CD4-positive, alpha-beta T cell (primary cell): Measurements from ENCODE around the gene RNASE8. TPM values are rescaled to one million over a fixed set of nuclear protein-coding genes. Genes with fewer than 3 reads are reported as not detected.

Experiments used
- ATAC-seq: fragments of 200-7000 bp; cut with Tn5 transposase; one replicate; pipeline ENCODE4 v1.10.0; 2022; ENCODE audit warnings: mild to moderate bottlenecking; ENCODE audit not compliant: poor library complexity
- CTCF ChIA-PET: fragments of 350-600 bp; sonication (Branson Sonifier 250); formaldehyde crosslinking; loops from one replicate; lab custom pipeline; 2021; ENCODE audit warnings: antibody characterized with exemption, inconsistent platforms; lab: Charles Lee
- POLR2A ChIA-PET: fragments of 350-600 bp; sonication (Branson Sonifier 250); formaldehyde crosslinking; loops from one replicate; lab custom pipeline; 2021; ENCODE audit warnings: antibody characterized with exemption, inconsistent platforms; lab: Charles Lee
- DNase-seq, 14 experiments: peaks; one replicate each; pipeline ENCODE4 v3.0.0-alpha.2; 2013 to 2020; ENCODE audit warnings: mixed read lengths in 2 of 14
- H3K27ac ChIP-seq, 2 donors: one replicate each; pipeline versions ENCODE4 v1.5.1 to v1.7.0; 2013; ENCODE audit warnings: low read length in 2 of 2, low read depth in 1 of 2, mild to moderate bottlenecking in 1 of 2
- H3K27me3 ChIP-seq, 2 experiments: 1 replicate in 1 of 2; 2 replicates in 1 of 2; pipeline versions ENCODE4 v1.6.1 to v1.7.0; 2013; ENCODE audit warnings: low read length in 2 of 2, control low read depth in 1 of 2, mild to moderate bottlenecking in 1 of 2, moderate library complexity in 1 of 2; ENCODE audit not compliant: insufficient read depth in 2 of 2, control insufficient read depth in 1 of 2
- H3K36me3 ChIP-seq: one replicate; pipeline ENCODE4 v1.6.1; 2013; ENCODE audit warnings: low read length, control low read depth; ENCODE audit not compliant: insufficient read depth
- H3K4me1 ChIP-seq: one replicate; pipeline ENCODE4 v1.6.1; 2013; ENCODE audit warnings: low read length, control low read depth; ENCODE audit not compliant: insufficient read depth
- H3K4me3 ChIP-seq: one replicate; pipeline ENCODE4 v1.5.1; 2013; ENCODE audit warnings: mild to moderate bottlenecking, low read length, moderate library complexity
- H3K9me3 ChIP-seq, 2 experiments: 1 replicate in 1 of 2; 2 replicates in 1 of 2; pipeline versions ENCODE4 v1.6.1 to v1.7.0; 2013; ENCODE audit warnings: low read length in 2 of 2, mild to moderate bottlenecking in 2 of 2, control low read depth in 1 of 2, moderate library complexity in 1 of 2; ENCODE audit not compliant: control insufficient read depth in 1 of 2, insufficient read depth in 1 of 2
- H3K27ac Mint-ChIP-seq: one replicate; pipeline ENCODE4 v1.8.0; 2020; ENCODE audit warnings: mixed read lengths
- H3K27me3 Mint-ChIP-seq: one replicate; pipeline ENCODE4 v1.8.0; 2021; ENCODE audit warnings: mixed read lengths
- H3K36me3 Mint-ChIP-seq: one replicate; pipeline ENCODE4 v1.8.0; 2021; ENCODE audit warnings: low read depth, mixed read lengths
- H3K4me1 Mint-ChIP-seq: one replicate; pipeline ENCODE4 v1.8.0; 2021; ENCODE audit warnings: low read depth, mixed read lengths
- H3K4me3 Mint-ChIP-seq: one replicate; pipeline ENCODE4 v1.8.0; 2020; ENCODE audit warnings: mild to moderate bottlenecking, mixed read lengths
- H3K9me3 Mint-ChIP-seq: one replicate; pipeline ENCODE4 v1.8.0; 2020; ENCODE audit warnings: mixed read lengths
- intact Hi-C, 2 experiments: fragments of 100-400 bp; cut with DNase I in 1 of 2; cut with micrococcal nuclease in 1 of 2; formaldehyde crosslinking; loops; one replicate each; pipeline versions ENCODE4 v1.15.1 to v1.9.0; 2023 to 2025; cut with DNase I, micrococcal nuclease
- total RNA-seq, 174 experiments: library from RNA in 2 of 174; stranded (reverse) in 2 of 174; gene quantifications; one replicate each; pipeline ENCODE4 v1.2.3 and lab custom pipeline; 2021 to 2026
- TF ChIP-seq, protein P1 (sequence below): fragments of 200-600 bp; IDR thresholded peaks from one replicate; pipeline ENCODE4 v1.8.0; 2022; ENCODE audit warnings: antibody characterized with exemption, mild to moderate bottlenecking

Gene RNASE8
- total RNA-seq, 2 experiments from 2014 or later = not detected

- TF ChIP-seq, protein P1, sequence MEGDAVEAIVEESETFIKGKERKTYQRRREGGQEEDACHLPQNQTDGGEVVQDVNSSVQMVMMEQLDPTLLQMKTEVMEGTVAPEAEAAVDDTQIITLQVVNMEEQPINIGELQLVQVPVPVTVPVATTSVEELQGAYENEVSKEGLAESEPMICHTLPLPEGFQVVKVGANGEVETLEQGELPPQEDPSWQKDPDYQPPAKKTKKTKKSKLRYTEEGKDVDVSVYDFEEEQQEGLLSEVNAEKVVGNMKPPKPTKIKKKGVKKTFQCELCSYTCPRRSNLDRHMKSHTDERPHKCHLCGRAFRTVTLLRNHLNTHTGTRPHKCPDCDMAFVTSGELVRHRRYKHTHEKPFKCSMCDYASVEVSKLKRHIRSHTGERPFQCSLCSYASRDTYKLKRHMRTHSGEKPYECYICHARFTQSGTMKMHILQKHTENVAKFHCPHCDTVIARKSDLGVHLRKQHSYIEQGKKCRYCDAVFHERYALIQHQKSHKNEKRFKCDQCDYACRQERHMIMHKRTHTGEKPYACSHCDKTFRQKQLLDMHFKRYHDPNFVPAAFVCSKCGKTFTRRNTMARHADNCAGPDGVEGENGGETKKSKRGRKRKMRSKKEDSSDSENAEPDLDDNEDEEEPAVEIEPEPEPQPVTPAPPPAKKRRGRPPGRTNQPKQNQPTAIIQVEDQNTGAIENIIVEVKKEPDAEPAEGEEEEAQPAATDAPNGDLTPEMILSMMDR = no peak
- POLR2A ChIA-PET = interaction anchor here (3.7 kb wide), 1 partner anchor 12 kb away, joined by 12 read pairs; no protein-coding TSS in a partner anchor
- Histone ChIP-seq H3K9me3 (no peaks in the 10 kb centered on the region), H3K27me3 (no peaks in the 10 kb centered on the region), H3K4me3 (peak overlapping the region; percentile 61), H3K36me3 (no peaks in the 10 kb centered on the region), H3K27ac (peak overlapping the region; percentile 36 to 57), H3K4me1 (peaks cover 25% of the 10 kb centered on the region)
- peak overlapping the region; percentile 83 for H3K27ac Mint-ChIP-seq
- no peaks in the 10 kb centered on the region for H3K27me3 Mint-ChIP-seq
- H3K36me3 Mint-ChIP-seq = no peaks in the 10 kb centered on the region
- no peaks in the 10 kb centered on the region for H3K9me3 Mint-ChIP-seq
- intact Hi-C loops = no loop called here
- DNase-seq = no peak
- H3K4me3 Mint-ChIP-seq = peak overlapping the region; percentile 90
- H3K4me1 Mint-ChIP-seq = peaks cover 42% of the 10 kb centered on the region
- ATAC-seq = no peak
- CTCF ChIA-PET = interaction anchor here (0.8 to 1.7 kb wide), 2 partner anchors 31 to 84 kb away, joined by 3 to 10 read pairs; no protein-coding TSS in a partner anchor
Observed at GRCh38 chr14:21098892-21099595, 41.4 kb downstream of the RNASE8 start.

DNA sequence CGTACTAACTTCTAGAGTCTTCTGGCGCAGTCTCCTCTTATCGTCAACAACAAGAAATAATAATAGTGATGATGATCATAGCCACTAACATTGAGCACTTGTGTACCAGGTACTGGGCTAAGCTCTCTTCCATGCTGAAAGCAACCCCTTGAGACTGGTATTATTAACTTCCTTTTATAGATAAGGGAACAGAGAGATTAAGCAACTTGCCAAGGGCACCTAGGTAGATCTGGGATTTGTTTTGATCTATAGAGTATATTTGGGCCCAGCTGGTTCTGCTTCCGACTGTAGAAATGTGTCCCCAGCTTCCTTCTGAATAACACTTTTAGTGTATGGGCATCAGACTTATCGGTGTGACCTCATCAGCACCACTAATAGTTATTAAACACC lies 42.0 kb downstream of the RNASE8 start:
- H3K4me1 Mint-ChIP-seq = peaks cover 46% of the 10 kb centered on the region
- Histone ChIP-seq H3K27ac (no peak overlapping the region), H3K36me3 (no peaks in the 10 kb centered on the region), H3K4me3 (no peak overlapping the region), H3K4me1 (peaks cover 31% of the 10 kb centered on the region), H3K27me3 (no peaks in the 10 kb centered on the region), H3K9me3 (no peaks in the 10 kb centered on the region)
- peak overlapping the region; percentile 83 for H3K27ac Mint-ChIP-seq
- DNase-seq = no peak
- ChIA-PET CTCF (interaction anchor here (0.8 to 1.7 kb wide), 2 partner anchors 31 to 85 kb away, joined by 3 to 10 read pairs; no protein-coding TSS in a partner anchor), POLR2A (no interaction called here)
- TF ChIP-seq, protein P1 = no peak
- no peak for ATAC-seq
- intact Hi-C loops = no loop called here
- no peaks in the 10 kb centered on the region for H3K27me3 Mint-ChIP-seq
- no peaks in the 10 kb centered on the region for H3K9me3 Mint-ChIP-seq
- H3K36me3 Mint-ChIP-seq = no peaks in the 10 kb centered on the region
- peak overlapping the region; percentile 90 for H3K4me3 Mint-ChIP-seq

- Histone ChIP-seq H3K9me3 (no peaks in the 10 kb centered on the region), H3K27ac (no peak within 1 kb of the TSS), H3K4me3 (no peak within 1 kb of the TSS), H3K27me3 (no peaks in the 10 kb centered on the region), H3K36me3 (no peaks in the 10 kb centered on the region), H3K4me1 (peaks cover 37% of the 10 kb centered on the region)
- H3K9me3 Mint-ChIP-seq = no peaks in the 10 kb centered on the region
- H3K4me1 Mint-ChIP-seq = peaks cover 50% of the 10 kb centered on the region
- TF ChIP-seq, protein P1 = no peak
- ATAC-seq (no peak), DNase-seq (no peak)
- ChIA-PET CTCF (interaction anchor here (0.7 to 2.1 kb wide), 5 partner anchors 9 to 130 kb away, joined by 3 to 10 read pairs (median 3); no protein-coding TSS in a partner anchor), POLR2A (no interaction called here)
- intact Hi-C loops = loop anchor here (5.0 to 10.0 kb wide), 3 partner anchors 166 to 406 kb away; partner anchors contain the start of gene HNRNPC (in 1 of the 2)
- H3K36me3 Mint-ChIP-seq = no peaks in the 10 kb centered on the region
- H3K27me3 Mint-ChIP-seq = no peaks in the 10 kb centered on the region
- peak within 1 kb of the TSS; percentile 83 for H3K27ac Mint-ChIP-seq
- peak within 1 kb of the TSS; percentile 90 for H3K4me3 Mint-ChIP-seq
Observed at GRCh38 chr14:21100931-21101330, 43.3 kb downstream of the RNASE8 start, which contains the start of gene TMEM253. TMEM253 (plus strand) TSS chr14:21101066; CDS start chr14:21101344, 278 bp downstream.
